ENCODE results near the gene GABBR2.

Gene GABBR2

DNA sequence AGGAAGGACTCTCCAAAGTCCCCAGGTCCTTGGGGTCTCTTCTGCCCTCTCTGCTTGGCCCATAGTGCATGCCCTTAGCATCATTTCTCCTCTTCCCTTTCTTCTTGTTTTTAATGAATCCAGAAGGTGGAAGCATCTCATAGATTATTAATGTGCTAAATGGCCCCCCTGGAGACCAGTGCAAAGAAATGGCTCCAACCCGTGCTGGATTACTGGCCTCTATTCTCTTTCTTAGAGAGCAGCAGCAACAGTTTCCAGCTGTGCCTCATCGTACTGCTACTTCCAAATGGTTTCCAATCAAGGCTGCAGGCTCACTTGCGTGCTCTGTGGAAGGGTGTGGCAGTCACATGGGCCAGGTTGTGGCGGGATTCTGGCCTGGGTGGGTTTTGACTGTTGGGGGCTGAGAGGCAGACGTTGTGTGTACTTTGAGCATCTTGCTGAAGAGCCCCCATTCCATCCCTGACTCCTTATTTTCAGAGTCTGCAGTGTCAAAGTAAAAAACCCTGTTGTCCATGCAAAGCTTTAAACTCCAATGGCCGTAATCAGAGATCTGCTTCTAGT lies 139.7 kb downstream of the GABBR2 start:
- no peak for DNase-seq (ENCODE audit: low read depth)
- no peak overlapping the region for H3K4me3 ChIP-seq (ENCODE audit: low read depth, low read length)
- TF ChIP-seq, protein P1, sequence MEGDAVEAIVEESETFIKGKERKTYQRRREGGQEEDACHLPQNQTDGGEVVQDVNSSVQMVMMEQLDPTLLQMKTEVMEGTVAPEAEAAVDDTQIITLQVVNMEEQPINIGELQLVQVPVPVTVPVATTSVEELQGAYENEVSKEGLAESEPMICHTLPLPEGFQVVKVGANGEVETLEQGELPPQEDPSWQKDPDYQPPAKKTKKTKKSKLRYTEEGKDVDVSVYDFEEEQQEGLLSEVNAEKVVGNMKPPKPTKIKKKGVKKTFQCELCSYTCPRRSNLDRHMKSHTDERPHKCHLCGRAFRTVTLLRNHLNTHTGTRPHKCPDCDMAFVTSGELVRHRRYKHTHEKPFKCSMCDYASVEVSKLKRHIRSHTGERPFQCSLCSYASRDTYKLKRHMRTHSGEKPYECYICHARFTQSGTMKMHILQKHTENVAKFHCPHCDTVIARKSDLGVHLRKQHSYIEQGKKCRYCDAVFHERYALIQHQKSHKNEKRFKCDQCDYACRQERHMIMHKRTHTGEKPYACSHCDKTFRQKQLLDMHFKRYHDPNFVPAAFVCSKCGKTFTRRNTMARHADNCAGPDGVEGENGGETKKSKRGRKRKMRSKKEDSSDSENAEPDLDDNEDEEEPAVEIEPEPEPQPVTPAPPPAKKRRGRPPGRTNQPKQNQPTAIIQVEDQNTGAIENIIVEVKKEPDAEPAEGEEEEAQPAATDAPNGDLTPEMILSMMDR (IDR thresholded peaks at IDR 0.05; ENCODE audit: control insufficient read depth, extremely low read depth, insufficient read depth), result no peak

DNA sequence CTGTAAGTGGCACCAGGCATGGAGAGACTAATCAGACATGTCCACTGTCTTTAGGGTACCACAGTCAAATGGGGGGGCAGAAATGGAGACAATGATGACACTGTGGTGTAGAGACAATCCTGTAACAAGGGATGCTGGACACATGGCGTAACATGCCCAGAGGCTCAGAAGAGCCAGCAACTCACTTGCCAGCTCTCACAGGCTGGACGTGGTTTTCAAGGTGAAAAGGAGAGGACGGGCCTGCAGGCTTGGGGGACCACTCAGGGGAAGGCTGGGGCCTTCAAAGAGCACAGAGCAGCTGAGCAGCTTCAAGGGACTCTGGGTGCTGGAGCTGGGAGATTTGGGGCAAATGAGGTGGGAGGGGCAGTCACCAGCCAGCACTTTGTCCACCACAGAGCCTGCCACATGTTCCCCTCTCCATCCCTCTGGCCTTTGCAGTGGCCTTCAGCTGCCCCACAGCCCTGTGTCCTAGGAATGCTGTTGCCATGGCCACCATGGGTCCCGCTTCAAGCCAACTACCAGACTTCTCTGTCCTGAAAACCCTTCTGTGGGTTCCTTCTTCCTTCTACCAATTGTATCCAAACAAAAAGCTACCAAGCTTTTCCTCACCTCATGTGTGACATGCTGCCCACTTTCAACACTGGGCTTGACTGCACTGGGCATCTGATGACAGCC lies 140.4 kb downstream of the GABBR2 start:
- TF ChIP-seq, protein P1 (IDR thresholded peaks at IDR 0.05; ENCODE audit: control insufficient read depth, extremely low read depth, insufficient read depth), result no peak
- H3K4me3 ChIP-seq (ENCODE audit: low read depth, low read length), result no peak overlapping the region
- DNase-seq (ENCODE audit: low read depth), result no peak

DNA sequence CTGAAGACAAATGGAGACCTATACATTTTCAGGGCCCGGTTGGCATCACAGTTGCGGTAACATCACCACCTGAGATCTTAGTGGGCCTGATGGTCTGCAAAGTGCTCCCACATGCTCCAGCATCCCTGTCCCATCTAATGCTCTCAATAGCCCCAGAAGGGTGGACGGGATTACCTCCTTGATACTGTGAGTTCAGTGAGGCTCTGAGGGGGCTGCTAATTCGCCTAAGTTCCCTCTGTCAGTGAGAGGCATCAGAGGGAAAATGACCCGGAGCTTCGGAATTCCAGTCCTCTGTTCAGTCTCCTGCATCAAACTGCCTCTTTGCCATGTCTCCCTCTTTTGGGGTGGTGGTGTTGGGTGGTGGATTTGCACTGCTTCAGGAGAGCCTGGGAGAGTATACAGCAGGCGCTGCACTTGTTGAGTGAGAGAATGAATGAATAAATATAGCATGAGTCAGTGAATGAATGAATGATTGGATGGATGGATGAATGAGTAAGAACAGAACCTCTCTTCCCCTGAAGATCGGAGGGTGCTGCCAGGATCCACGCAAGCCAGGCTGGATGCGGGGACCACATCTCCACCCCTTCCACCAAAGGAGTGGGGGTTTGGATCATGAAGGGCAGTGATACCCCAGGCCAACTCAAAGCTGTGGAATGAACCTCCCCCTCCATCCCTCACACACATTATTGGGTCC lies 141.0 kb downstream of the GABBR2 start:
- TF ChIP-seq, protein P1 (IDR thresholded peaks at IDR 0.05; ENCODE audit: control insufficient read depth, extremely low read depth, insufficient read depth), result no peak
- DNase-seq (ENCODE audit: low read depth), result no peak
- H3K4me3 ChIP-seq (ENCODE audit: low read depth, low read length), result no peak overlapping the region

DNA sequence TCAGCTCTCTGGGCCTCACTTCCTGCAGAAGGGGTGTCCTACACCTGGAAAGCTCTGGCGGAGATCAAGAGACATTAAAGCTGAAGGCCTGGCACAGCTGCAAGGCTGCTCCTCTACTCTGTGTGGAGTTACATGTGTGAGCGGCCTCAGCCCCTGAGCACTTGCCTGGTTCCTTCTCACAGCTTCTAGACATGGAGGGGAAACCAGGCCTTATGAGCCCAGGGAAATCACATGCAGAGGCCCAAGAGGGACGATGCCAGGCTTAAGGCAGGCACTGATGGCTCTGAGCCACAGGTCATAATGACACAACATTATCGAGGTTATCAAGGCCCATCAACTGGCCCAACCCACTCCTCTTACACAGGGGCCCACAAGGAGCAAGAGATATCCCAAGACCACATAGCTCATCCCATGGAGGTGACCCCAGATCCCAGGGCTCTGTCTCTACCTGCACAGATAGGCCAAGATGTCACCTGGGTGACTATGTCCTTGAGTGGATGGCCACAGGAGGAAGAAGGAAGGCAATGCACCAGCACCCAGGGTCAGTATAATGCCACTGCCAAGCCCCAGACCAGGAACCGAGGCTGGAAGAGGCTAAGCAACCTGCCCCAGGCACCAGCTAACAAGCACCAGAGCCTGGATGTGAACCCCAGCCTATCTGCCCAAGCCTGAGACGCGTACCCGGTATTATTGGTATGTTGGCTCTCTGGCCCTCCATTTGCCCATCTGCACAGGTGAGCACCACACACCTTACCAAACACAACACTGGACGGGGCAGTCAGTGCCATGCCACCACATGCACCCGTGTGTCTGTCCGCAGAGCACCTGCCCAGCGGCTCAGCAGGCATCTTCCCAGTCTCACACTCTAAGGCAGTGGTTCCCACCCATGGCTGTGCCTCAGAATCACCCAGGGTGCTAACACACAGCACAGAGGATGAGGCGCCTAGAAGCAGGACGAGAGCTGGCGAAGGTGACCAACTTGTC lies 143.3 kb downstream of the GABBR2 start:
- H3K4me3 ChIP-seq (ENCODE audit: low read depth, low read length), result no peak overlapping the region
- TF ChIP-seq, protein P1 (IDR thresholded peaks at IDR 0.05; ENCODE audit: control insufficient read depth, extremely low read depth, insufficient read depth), result no peak
- no peak for DNase-seq (ENCODE audit: low read depth)

DNA sequence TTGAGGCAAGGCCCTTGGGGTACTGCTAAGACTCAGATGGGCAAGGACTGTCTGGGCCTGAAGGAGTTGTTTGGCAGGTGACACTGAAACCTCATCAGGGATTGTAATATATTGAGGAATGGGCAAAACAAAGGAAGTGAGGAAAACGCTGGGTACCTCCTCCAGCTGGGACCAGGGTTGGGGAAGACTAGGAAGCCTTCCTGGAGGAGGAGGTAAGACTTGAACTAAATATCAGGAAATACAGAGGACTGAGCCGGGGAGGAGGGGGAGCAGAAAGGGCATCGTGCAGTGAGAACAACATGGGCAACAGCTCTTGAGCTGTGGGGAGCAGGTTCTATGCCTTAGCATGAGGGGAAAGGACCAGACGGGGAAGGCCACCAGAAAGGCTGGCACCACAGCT lies 144.0 kb downstream of the GABBR2 start:
- DNase-seq (ENCODE audit: low read depth), result no peak
- TF ChIP-seq, protein P1 (IDR thresholded peaks at IDR 0.05; ENCODE audit: control insufficient read depth, extremely low read depth, insufficient read depth), result no peak
- no peak overlapping the region for H3K4me3 ChIP-seq (ENCODE audit: low read depth, low read length)

DNA sequence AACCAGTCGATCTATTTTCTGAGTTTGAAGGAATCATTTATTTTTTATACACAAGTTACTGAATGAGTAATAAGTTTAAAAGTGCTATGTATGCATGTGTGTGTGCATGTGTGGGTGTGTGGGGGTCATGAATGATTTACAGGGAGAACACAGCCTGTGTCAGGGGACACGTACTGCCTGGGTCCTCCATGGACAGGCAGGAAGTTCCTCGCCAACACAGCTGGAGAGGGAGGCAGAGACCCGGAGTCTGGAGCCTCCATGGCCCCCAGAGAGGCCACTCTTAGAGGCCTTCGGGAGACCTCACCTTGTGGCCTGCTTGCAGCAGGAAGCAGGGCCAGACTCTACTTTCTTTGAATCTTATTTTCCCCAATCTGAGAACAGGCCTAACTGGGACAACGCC lies 144.7 kb downstream of the GABBR2 start:
- DNase-seq (ENCODE audit: low read depth), result no peak
- TF ChIP-seq, protein P1 (IDR thresholded peaks at IDR 0.05; ENCODE audit: control insufficient read depth, extremely low read depth, insufficient read depth), result no peak
- H3K4me3 ChIP-seq (ENCODE audit: low read depth, low read length), result no peak overlapping the region

Data from LNCaP clone FGC (cell line).